Cardiac fibroblast (primary cell): ENCODE data around the gene PALLD.

Experiments used
- DNase-seq, 2 donors: peaks; one replicate each; pipeline versions ENCODE4 v3.0.0 to v3.0.0-alpha.2; 2010; ENCODE audit warnings: low read depth in 2 of 2
- H3K4me3 ChIP-seq, 2 donors: replicated peaks in 1 of 2; 1 replicate in 1 of 2; 2 replicates in 1 of 2; pipeline ENCODE4 v1.5.1; 2011; ENCODE audit warnings: low read depth in 2 of 2, low read length in 2 of 2, mild to moderate bottlenecking in 2 of 2, moderate library complexity in 1 of 2
- TF ChIP-seq, protein P1 (sequence below): IDR thresholded peaks from one replicate; pipeline ENCODE4 v1.5.1; 2011; ENCODE audit warnings: low read depth, mild to moderate bottlenecking, low read length, inconsistent platforms

PALLD gene

DNA sequence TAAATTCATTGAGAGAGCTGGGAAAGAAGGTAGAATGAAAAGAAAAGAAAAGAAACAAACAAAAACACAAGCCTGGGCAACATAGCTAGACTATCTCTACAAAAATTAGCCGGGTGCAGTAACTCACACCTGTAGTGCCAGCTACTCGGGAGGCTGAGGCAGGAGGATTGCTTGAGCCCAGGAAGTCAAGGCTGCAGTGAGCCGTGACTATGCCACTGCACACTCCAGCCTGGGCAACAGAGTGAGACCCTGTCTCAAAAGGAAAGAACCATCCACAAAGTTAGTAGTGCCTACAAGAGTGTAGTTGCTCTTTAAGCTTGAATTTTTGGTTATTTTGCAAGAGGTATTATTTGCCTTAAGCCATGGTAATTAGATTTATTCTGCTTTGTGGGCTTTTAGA, 355.5 kb downstream of the PALLD start:
- no peak overlapping the region for H3K4me3 ChIP-seq
- TF ChIP-seq, protein P1, sequence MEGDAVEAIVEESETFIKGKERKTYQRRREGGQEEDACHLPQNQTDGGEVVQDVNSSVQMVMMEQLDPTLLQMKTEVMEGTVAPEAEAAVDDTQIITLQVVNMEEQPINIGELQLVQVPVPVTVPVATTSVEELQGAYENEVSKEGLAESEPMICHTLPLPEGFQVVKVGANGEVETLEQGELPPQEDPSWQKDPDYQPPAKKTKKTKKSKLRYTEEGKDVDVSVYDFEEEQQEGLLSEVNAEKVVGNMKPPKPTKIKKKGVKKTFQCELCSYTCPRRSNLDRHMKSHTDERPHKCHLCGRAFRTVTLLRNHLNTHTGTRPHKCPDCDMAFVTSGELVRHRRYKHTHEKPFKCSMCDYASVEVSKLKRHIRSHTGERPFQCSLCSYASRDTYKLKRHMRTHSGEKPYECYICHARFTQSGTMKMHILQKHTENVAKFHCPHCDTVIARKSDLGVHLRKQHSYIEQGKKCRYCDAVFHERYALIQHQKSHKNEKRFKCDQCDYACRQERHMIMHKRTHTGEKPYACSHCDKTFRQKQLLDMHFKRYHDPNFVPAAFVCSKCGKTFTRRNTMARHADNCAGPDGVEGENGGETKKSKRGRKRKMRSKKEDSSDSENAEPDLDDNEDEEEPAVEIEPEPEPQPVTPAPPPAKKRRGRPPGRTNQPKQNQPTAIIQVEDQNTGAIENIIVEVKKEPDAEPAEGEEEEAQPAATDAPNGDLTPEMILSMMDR: no peak

GRCh38 chr4:168852933-168853713, 356.3 kb downstream of the PALLD start:
- TF ChIP-seq, protein P1: no peak
- DNase-seq: no peak
- H3K4me3 ChIP-seq: no peak overlapping the region

More for the DNA sequence above, 355.5 kb downstream of the PALLD start:
- no peak for DNase-seq

- no peak for DNase-seq
- no peak overlapping the region for H3K4me3 ChIP-seq
- TF ChIP-seq, protein P1: no peak
Measured at GRCh38 chr4:168853770-168854169, 356.9 kb downstream of the PALLD start.

GRCh38 chr4:168854350-168854921, 357.6 kb downstream of the PALLD start:
- TF ChIP-seq, protein P1: no peak
- peak in 1 of 2 donors; percentile 53 for DNase-seq
- no peak overlapping the region for H3K4me3 ChIP-seq

GRCh38 chr4:168856312-168856711, 359.5 kb downstream of the PALLD start:
- peak; percentile 79 to 90 for DNase-seq
- TF ChIP-seq, protein P1: no peak
- H3K4me3 ChIP-seq: no peak overlapping the region

DNA sequence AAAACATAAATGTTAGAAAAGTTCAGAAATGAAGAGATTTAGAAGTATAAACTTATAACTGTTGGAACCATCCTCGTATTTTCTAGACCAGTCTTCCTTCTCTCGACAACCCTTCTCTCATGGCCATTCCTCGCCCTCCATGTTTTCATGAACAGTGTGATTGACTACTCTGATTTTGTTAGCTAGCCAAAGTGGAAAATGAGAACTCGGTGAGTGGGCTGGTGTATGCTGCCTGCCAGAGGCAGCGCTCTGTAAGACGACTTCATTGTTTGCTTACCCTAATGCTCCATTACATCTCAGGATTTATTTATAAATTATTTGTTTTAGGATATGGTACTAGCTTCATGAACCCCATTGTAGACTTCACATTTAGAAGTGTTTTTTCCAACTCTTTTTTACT, 360.2 kb downstream of the PALLD start:
- TF ChIP-seq, protein P1: no peak
- no peak for DNase-seq
- no peak overlapping the region for H3K4me3 ChIP-seq
